Mammary epithelial cell (primary cell): ENCODE results near the gene ZNF491.

Experiments used
- CTCF ChIP-seq, 2 donors: IDR thresholded peaks in 1 of 2; conservative IDR thresholded peaks in 1 of 2; 2 replicates each; pipeline ENCODE4 v1.5.1; 2011 to 2012; ENCODE audit warnings: inconsistent platforms in 2 of 2, low read length in 2 of 2, mild to moderate bottlenecking in 2 of 2, control low read depth in 1 of 2, low read depth in 1 of 2; ENCODE audit not compliant: insufficient read depth in 1 of 2; ENCODE audit errors: extremely low read depth in 1 of 2
- EZH2 ChIP-seq: IDR thresholded peaks from 2 replicates; pipeline ENCODE4 v1.6.1; 2012; ENCODE audit warnings: low read length, inconsistent platforms, borderline replicate concordance

- no peak for TF ChIP-seq EZH2
- TF ChIP-seq CTCF (conservative IDR thresholded peaks at IDR 0.05 in 1 of 2, IDR thresholded peaks at IDR 0.05 in 1 of 2; ENCODE audit: extremely low read depth in 1 of 2, insufficient read depth in 1 of 2, low read depth in 1 of 2, low read length in 2 of 2), result no peak
Observed at GRCh38 chr19:11763611-11764010, 34.7 kb upstream of the ZNF491 start.
